H9 (cell line): Measurements from ENCODE around the gene XIAP. TPM values are rescaled to one million over a fixed set of nuclear protein-coding genes. Genes with fewer than 3 reads are reported as not detected.

ENCODE experiments used
- DNase-seq: peaks from one replicate; pipeline ENCODE4 v3.0.0-alpha.2; 2017
- H2AFZ ChIP-seq: one replicate; pipeline ENCODE4 v1.6.1; 2013; ENCODE audit warnings: mild to moderate bottlenecking, low read length, control low read depth, moderate library complexity
- H2AK5ac ChIP-seq: 2 replicates; pipeline ENCODE4 v1.6.1; 2013; ENCODE audit warnings: low read length, control low read depth, mixed read lengths; ENCODE audit not compliant: insufficient read length
- H2BK120ac ChIP-seq: one replicate; pipeline ENCODE4 v1.6.1; 2013; ENCODE audit warnings: low read depth, mild to moderate bottlenecking, low read length, control low read depth, inconsistent platforms; ENCODE audit not compliant: poor library complexity, severe bottlenecking
- H2BK12ac ChIP-seq: 2 replicates; pipeline ENCODE4 v1.6.1; 2013; ENCODE audit warnings: low read length, control low read depth, mixed read lengths, low read depth; ENCODE audit not compliant: insufficient read length
- H2BK15ac ChIP-seq: 2 replicates; pipeline ENCODE4 v1.6.1; 2013; ENCODE audit warnings: low read depth, low read length, control low read depth
- H2BK20ac ChIP-seq: one replicate; pipeline ENCODE4 v1.6.1; 2013; ENCODE audit warnings: low read depth, mild to moderate bottlenecking, low read length, control low read depth, inconsistent platforms; ENCODE audit not compliant: poor library complexity, severe bottlenecking
- H2BK5ac ChIP-seq: 2 replicates; pipeline ENCODE4 v1.6.1; 2013; ENCODE audit warnings: low read length, control low read depth, mixed read lengths; ENCODE audit not compliant: insufficient read length
- H3K14ac ChIP-seq: 2 replicates; pipeline ENCODE4 v1.6.1; 2013; ENCODE audit warnings: low read length, control low read depth; ENCODE audit not compliant: insufficient read depth
- H3K18ac ChIP-seq: 2 replicates; pipeline ENCODE4 v1.6.1; 2013; ENCODE audit warnings: low read depth, mild to moderate bottlenecking, mixed read lengths, low read length, control low read depth; ENCODE audit not compliant: insufficient read length
- H3K23ac ChIP-seq: 2 replicates; pipeline ENCODE4 v1.6.1; 2013; ENCODE audit warnings: low read length, control low read depth, mixed read lengths, low read depth; ENCODE audit not compliant: insufficient read length
- H3K23me2 ChIP-seq: 2 replicates; pipeline ENCODE4 v1.6.1; 2013; ENCODE audit warnings: low read depth, mild to moderate bottlenecking, mixed read lengths, low read length, control low read depth; ENCODE audit not compliant: insufficient read length, poor library complexity, severe bottlenecking
- H3K27ac ChIP-seq: 2 replicates; pipeline ENCODE4 v1.5.1; 2013; ENCODE audit warnings: low read length, control low read depth, mixed read lengths, low read depth; ENCODE audit not compliant: insufficient read length
- H3K27me3 ChIP-seq: 2 replicates; pipeline ENCODE4 v1.6.1; 2013; ENCODE audit warnings: low read length, control low read depth, inconsistent platforms; ENCODE audit not compliant: insufficient read depth
- H3K4ac ChIP-seq: 2 replicates; pipeline ENCODE4 v1.6.1; 2013; ENCODE audit warnings: low read depth, mild to moderate bottlenecking, control low read depth, inconsistent platforms, low read length, moderate library complexity
- H3K4me1 ChIP-seq: 2 replicates; pipeline ENCODE4 v1.6.1; 2013; ENCODE audit warnings: low read length, control low read depth, inconsistent platforms; ENCODE audit not compliant: insufficient read depth
- H3K4me2 ChIP-seq: 2 replicates; pipeline ENCODE4 v1.6.1; 2013; ENCODE audit warnings: low read length, control low read depth, mixed read lengths; ENCODE audit not compliant: insufficient read length, insufficient read depth
- H3K56ac ChIP-seq: 2 replicates; pipeline ENCODE4 v1.6.1; 2013; ENCODE audit warnings: low read depth, mild to moderate bottlenecking, mixed read lengths, low read length, control low read depth; ENCODE audit not compliant: insufficient read length
- H3K79me1 ChIP-seq: 2 replicates; pipeline ENCODE4 v1.6.1; 2013; ENCODE audit warnings: low read depth, mild to moderate bottlenecking, moderate library complexity, low read length, control low read depth, inconsistent platforms; ENCODE audit not compliant: insufficient read depth, poor library complexity, severe bottlenecking
- H3K79me2 ChIP-seq: 2 replicates; pipeline ENCODE4 v1.6.1; 2013; ENCODE audit warnings: low read length, control low read depth, inconsistent platforms; ENCODE audit not compliant: insufficient read depth
- H3K9ac ChIP-seq: 2 replicates; pipeline ENCODE4 v1.6.1; 2013; ENCODE audit warnings: low read length, control low read depth, mixed read lengths; ENCODE audit not compliant: insufficient read length; ENCODE audit errors: extremely low read depth
- H3K9me3 ChIP-seq: one replicate; pipeline ENCODE4 v1.6.1; 2013; ENCODE audit warnings: low read depth, low read length, inconsistent platforms; ENCODE audit not compliant: control insufficient read depth
- H3T11ph ChIP-seq: one replicate; pipeline ENCODE4 v1.6.1; 2013; ENCODE audit warnings: mild to moderate bottlenecking, low read length, control low read depth, inconsistent platforms
- H4K20me1 ChIP-seq: one replicate; pipeline ENCODE4 v1.6.1; 2013; ENCODE audit not compliant: control insufficient read depth, insufficient read length, insufficient read depth
- H4K5ac ChIP-seq: 2 replicates; pipeline ENCODE4 v1.6.1; 2013; ENCODE audit warnings: low read depth, mild to moderate bottlenecking, mixed read lengths, low read length, control low read depth; ENCODE audit not compliant: insufficient read length
- H4K8ac ChIP-seq: replicated peaks from 2 replicates; pipeline ENCODE4 v1.6.1; 2013; ENCODE audit warnings: low read length, control low read depth, mixed read lengths, low read depth; ENCODE audit not compliant: insufficient read length
- H4K91ac ChIP-seq: 2 replicates; pipeline ENCODE4 v1.6.1; 2013; ENCODE audit warnings: low read depth, mild to moderate bottlenecking, moderate library complexity, mixed read lengths, low read length, control low read depth; ENCODE audit not compliant: insufficient read length
- H3K27ac Mint-ChIP-seq, 3 experiments: 2 replicates in 2 of 3; 3 replicates in 1 of 3; pipeline ENCODE4 v1.8.0; 2020 to 2021; ENCODE audit warnings: mixed read lengths in 3 of 3, mild to moderate bottlenecking in 1 of 3, moderate library complexity in 1 of 3
- H3K27me3 Mint-ChIP-seq: 2 replicates; pipeline ENCODE4 v1.8.0; 2021; ENCODE audit warnings: low read depth, mild to moderate bottlenecking, moderate library complexity, mixed read lengths
- H3K36me3 Mint-ChIP-seq, 3 experiments: 2 replicates in 2 of 3; 3 replicates in 1 of 3; pipeline ENCODE4 v1.8.0; 2020 to 2021; ENCODE audit warnings: low read depth in 3 of 3, mixed read lengths in 3 of 3; ENCODE audit not compliant: insufficient read depth in 1 of 3
- H3K4me1 Mint-ChIP-seq, 2 experiments: 2 replicates each; pipeline ENCODE4 v1.8.0; 2020; ENCODE audit warnings: mixed read lengths in 2 of 2
- H3K4me3 Mint-ChIP-seq, 2 experiments: 2 replicates in 1 of 2; 3 replicates in 1 of 2; pipeline ENCODE4 v1.8.0; 2020 to 2021; ENCODE audit warnings: mild to moderate bottlenecking in 2 of 2, mixed read lengths in 2 of 2, moderate library complexity in 1 of 2
- H3K9me3 Mint-ChIP-seq, 2 experiments: 2 replicates in 1 of 2; 3 replicates in 1 of 2; pipeline ENCODE4 v1.8.0; 2020; ENCODE audit warnings: mild to moderate bottlenecking in 2 of 2, mixed read lengths in 2 of 2, moderate library complexity in 1 of 2
- WGBS: extraction: QIAGEN DNeasy Blood & Tissue Kit; methylation state at CpG from one replicate; pipeline ENCODE4 v1.1.7; 2013; ENCODE audit warnings: missing lambda C conversion rate, low lambda C conversion rate, mixed read lengths; ENCODE audit not compliant: insufficient read length; ENCODE audit errors: extremely low coverage; 5-methylcytosine and 5-hydroxymethylcytosine counted together
- total RNA-seq: library from RNA; stranded (reverse); gene quantifications from 2 replicates; pipeline ENCODE4 v1.2.1, GENCODE V29; 2021
- TF ChIP-seq, protein P1 (sequence below): fragments of 200-600 bp; sonication (generic); conservative IDR thresholded peaks from 3 replicates; pipeline ENCODE4 v1.8.0; 2021; ENCODE audit warnings: antibody characterized with exemption, mild to moderate bottlenecking

The XIAP gene
- total RNA-seq, 1 experiment from 2014 or later, result 40.5 TPM

DNA sequence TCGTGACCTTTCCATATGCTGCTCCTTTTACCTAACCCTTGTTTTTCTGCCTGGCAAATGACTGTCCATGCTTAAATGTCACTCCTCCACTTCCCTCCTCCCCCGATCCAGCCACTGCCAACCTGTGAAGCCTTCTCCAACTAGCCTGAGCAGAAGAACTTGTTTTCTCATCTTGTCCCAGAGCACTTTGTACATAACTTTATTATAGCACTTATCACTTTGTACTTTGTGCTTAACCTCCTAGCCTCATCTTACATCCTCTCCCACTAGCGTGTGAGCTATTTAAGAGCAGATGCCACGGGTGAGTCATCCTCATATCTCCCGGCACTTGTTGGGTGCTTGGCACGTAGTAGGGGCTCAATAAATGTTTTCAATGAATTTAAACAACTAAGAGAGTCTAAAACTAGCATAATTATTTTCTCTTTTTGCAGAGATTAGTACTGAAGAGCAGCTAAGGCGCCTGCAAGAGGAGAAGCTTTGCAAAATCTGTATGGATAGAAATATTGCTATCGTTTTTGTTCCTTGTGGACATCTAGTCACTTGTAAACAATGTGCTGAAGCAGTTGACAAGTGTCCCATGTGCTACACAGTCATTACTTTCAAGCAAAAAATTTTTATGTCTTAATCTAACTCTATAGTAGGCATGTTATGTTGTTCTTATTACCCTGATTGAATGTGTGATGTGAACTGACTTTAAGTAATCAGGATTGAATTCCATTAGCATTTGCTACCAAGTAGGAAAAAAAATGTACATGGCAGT, 46.9 kb downstream of the XIAP start:
- H3K9me3 Mint-ChIP-seq, result peaks cover 2 to 47% of the 10 kb centered on the region in 2 experiments; a peak in 2 of 5 replicates
- Histone ChIP-seq H4K20me1 (no peaks in the 10 kb centered on the region), H3K79me2 (no peaks in the 10 kb centered on the region), H3T11ph (no peak overlapping the region), H4K8ac (no peak overlapping the region), H3K79me1 (no peaks in the 10 kb centered on the region), H2BK5ac (no peak overlapping the region), H2BK15ac (no peak overlapping the region), H2AFZ (no peak overlapping the region), H3K9ac (no peak overlapping the region), H3K27ac (no peak overlapping the region), H3K56ac (no peak overlapping the region), H3K23ac (no peak overlapping the region), H3K4me1 (no peaks in the 10 kb centered on the region), H3K23me2 (no peaks in the 10 kb centered on the region), H3K14ac (no peak overlapping the region), H2BK120ac (no peak overlapping the region), H3K4ac (no peak overlapping the region), H3K4me2 (no peak overlapping the region), H2AK5ac (no peak overlapping the region), H4K91ac (no peak overlapping the region), H2BK20ac (no peak overlapping the region), H4K5ac (no peak overlapping the region), H3K18ac (no peak overlapping the region), H2BK12ac (no peak overlapping the region), H3K27me3 (no peaks in the 10 kb centered on the region), H3K9me3 (peaks cover 10% of the 10 kb centered on the region)
- H3K4me3 Mint-ChIP-seq, result no peak overlapping the region
- no peaks in the 10 kb centered on the region for H3K4me1 Mint-ChIP-seq
- TF ChIP-seq, protein P1, sequence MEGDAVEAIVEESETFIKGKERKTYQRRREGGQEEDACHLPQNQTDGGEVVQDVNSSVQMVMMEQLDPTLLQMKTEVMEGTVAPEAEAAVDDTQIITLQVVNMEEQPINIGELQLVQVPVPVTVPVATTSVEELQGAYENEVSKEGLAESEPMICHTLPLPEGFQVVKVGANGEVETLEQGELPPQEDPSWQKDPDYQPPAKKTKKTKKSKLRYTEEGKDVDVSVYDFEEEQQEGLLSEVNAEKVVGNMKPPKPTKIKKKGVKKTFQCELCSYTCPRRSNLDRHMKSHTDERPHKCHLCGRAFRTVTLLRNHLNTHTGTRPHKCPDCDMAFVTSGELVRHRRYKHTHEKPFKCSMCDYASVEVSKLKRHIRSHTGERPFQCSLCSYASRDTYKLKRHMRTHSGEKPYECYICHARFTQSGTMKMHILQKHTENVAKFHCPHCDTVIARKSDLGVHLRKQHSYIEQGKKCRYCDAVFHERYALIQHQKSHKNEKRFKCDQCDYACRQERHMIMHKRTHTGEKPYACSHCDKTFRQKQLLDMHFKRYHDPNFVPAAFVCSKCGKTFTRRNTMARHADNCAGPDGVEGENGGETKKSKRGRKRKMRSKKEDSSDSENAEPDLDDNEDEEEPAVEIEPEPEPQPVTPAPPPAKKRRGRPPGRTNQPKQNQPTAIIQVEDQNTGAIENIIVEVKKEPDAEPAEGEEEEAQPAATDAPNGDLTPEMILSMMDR, result no peak
- WGBS, result no CpG with 5 or more reads among the region's 8 CpGs
- no peak overlapping the region for H3K27ac Mint-ChIP-seq
- no peak for DNase-seq
- no peaks in the 10 kb centered on the region for H3K27me3 Mint-ChIP-seq
- H3K36me3 Mint-ChIP-seq, result peaks cover 9 to 29% (median 28%) of the 10 kb centered on the region in 3 experiments; a peak in 5 of 7 replicates
